Ovary (tissue), 9 donors: ENCODE data around the gene GAMT. TPM values are rescaled to one million over a fixed set of nuclear protein-coding genes. Genes with fewer than 3 reads are reported as not detected.

ENCODE experiments used
- DNase-seq, 5 donors: peaks; one replicate each; pipeline ENCODE4 v3.0.0-alpha.2; 2019 to 2020
- H3K27ac ChIP-seq, 2 donors: fragments of 200-600 bp; one replicate each; pipeline versions ENCODE4 v1.5.1 to v1.8.0; 2019 to 2022
- H3K27me3 ChIP-seq: fragments of 200-600 bp; one replicate; pipeline ENCODE4 v1.8.0; 2022
- H3K36me3 ChIP-seq: fragments of 200-600 bp; sonication (generic); one replicate; pipeline ENCODE4 v1.5.1; 2019
- H3K4me1 ChIP-seq: one replicate; pipeline ENCODE4 v1.8.1; 2013; ENCODE audit warnings: mild to moderate bottlenecking, moderate library complexity; ENCODE audit not compliant: insufficient read depth
- H3K4me3 ChIP-seq: fragments of 200-600 bp; sonication (generic); one replicate; pipeline ENCODE4 v1.5.1; 2017
- H3K9me3 ChIP-seq, 2 donors: fragments of 200-600 bp in 1 of 2; sonication (generic) in 1 of 2; one replicate each; pipeline versions ENCODE4 v1.5.1 to v1.8.1; 2013 to 2019; ENCODE audit warnings: mild to moderate bottlenecking in 1 of 2, moderate library complexity in 1 of 2
- EP300 ChIP-seq: sonication (generic); formaldehyde crosslinking; IDR thresholded peaks from one replicate; pipeline ENCODE4 v1.6.1; 2017; ENCODE audit warnings: antibody characterized with exemption
- POLR2A ChIP-seq: fragments of 450-650 bp; IDR thresholded peaks from one replicate; pipeline ENCODE4 v1.6.1; 2017; ENCODE audit warnings: antibody characterized with exemption, mild to moderate bottlenecking, moderate library complexity
- WGBS, 3 donors: extraction: QIAGEN DNeasy Blood & Tissue Kit in 1 of 3; methylation state at CpG; one replicate each; pipeline versions ENCODE4 v1.1.5 to v1.1.7; 2013 to 2017; 5-methylcytosine and 5-hydroxymethylcytosine counted together
- intact Hi-C, 4 donors: fragments of 100-400 bp; cut with DNase I; formaldehyde crosslinking; loops; one replicate each; pipeline versions ENCODE4 v1.11.0 to v1.15.1; 2022 to 2023
- polyA plus RNA-seq, 2 donors: library from polyadenylated mRNA; stranded (reverse); fragments of 200-250 nt in 1 of 2; fragments of 350-450 nt in 1 of 2; fragmentation: Illumina TruSeq in 1 of 2; extraction: RNeasy Lipid Tissue Mini Kit (QIAGEN cat#74804) in 1 of 2; gene quantifications; one replicate each; pipeline ENCODE4 v1.2.3, GENCODE V29; 2013 to 2014
- total RNA-seq, 7 donors: library from RNA; depleted of rRNA in 2 of 7; stranded (reverse); fragments of >200 nt in 2 of 7; fragmentation: NEBNext Ultra II Directional in 3 of 7; extraction: Animal tissue kit (Norgen Biotek cat#: 25700) in 3 of 7; gene quantifications; one replicate each; pipeline versions ENCODE4 v1.1.0 to v1.2.4, GENCODE V29; 2016 to 2023
- TF ChIP-seq, protein P1 (sequence below), 3 donors: fragments of 450-650 bp in 2 of 3; fragments of 200-600 bp in 1 of 3; IDR thresholded peaks; one replicate each; pipeline versions ENCODE4 v1.5.1 to v1.8.0; 2016 to 2022; ENCODE audit warnings: antibody characterized with exemption in 3 of 3, mild to moderate bottlenecking in 1 of 3
- donor health status: DM: no; HTN: no; CAD: no; lungs with moderate emphysema.
- donor health status: DM: no; HTN: no; CAD: no.
- donor health status: Bipolar disorder and iron deficiency.
- donor health status: DM: yes; HTN: yes; CAD: no.
- donor health status: DM: no; HTN: no; CAD: no.
- donor health status: DM: yes; HTN: yes; CAD: no.

GAMT gene
- total and polyA plus RNA-seq, 9 donors = 8.0 to 34.1 (median 17.0) TPM

DNA sequence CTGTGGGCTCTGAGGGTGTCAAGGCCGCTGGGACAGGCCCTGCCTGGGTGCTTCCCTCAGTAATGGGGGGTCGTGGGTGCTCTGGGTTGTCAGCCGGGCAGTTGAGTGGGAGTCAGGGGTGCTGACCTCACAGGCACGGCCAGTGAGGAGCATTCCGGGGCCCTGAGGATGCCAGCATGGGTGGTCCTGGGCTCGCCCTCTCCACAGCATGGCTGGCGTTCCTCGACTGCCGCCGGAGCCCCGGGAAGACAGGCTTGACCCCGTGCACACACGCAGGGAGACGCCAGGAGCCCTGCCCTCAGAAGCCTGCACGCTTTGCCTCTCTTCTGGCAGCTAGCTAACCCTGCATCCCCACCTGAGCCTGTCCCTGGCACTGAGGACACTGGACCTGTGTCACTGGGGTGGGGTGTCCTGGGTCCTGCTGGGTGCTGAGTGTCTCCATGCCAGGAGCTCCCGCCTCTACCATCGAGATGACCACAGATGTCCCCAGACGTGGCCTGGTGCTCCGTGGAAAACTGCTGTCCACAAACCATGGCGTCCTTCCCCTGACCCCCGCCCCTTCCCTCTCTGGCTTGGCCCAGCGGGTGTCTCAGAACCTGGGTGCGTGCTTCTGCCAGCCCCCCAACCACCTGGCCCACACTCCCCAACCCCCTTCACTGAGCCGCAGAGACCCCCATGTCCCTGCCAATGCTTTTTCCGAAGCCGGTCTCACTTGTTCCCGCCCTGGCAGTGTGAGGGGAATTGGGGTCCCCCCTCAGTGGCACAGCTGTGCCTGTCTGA, 22.0 kb downstream of the GAMT start:
- Histone ChIP-seq H3K4me1 (peaks cover 5% of the 10 kb centered on the region), H3K36me3 (no peaks in the 10 kb centered on the region), H3K4me3 (no peak overlapping the region), H3K27ac (no peak overlapping the region), H3K9me3 (no peaks in the 10 kb centered on the region), H3K27me3 (no peaks in the 10 kb centered on the region)
- intact Hi-C loops = loop anchor here in 1 of 4 donors (10.0 kb wide), 1 partner anchor 55 kb away; no protein-coding TSS in a partner anchor
- 52 to 62% (median 54%) methylated on average over 21 to 27 of the region's 27 CpGs for WGBS, 3 donors
- TF ChIP-seq POLR2A (no peak), EP300 (no peak)
- TF ChIP-seq, protein P1, sequence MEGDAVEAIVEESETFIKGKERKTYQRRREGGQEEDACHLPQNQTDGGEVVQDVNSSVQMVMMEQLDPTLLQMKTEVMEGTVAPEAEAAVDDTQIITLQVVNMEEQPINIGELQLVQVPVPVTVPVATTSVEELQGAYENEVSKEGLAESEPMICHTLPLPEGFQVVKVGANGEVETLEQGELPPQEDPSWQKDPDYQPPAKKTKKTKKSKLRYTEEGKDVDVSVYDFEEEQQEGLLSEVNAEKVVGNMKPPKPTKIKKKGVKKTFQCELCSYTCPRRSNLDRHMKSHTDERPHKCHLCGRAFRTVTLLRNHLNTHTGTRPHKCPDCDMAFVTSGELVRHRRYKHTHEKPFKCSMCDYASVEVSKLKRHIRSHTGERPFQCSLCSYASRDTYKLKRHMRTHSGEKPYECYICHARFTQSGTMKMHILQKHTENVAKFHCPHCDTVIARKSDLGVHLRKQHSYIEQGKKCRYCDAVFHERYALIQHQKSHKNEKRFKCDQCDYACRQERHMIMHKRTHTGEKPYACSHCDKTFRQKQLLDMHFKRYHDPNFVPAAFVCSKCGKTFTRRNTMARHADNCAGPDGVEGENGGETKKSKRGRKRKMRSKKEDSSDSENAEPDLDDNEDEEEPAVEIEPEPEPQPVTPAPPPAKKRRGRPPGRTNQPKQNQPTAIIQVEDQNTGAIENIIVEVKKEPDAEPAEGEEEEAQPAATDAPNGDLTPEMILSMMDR (IDR thresholded peaks at IDR 0.05) = no peak
- DNase-seq = no peak

DNA sequence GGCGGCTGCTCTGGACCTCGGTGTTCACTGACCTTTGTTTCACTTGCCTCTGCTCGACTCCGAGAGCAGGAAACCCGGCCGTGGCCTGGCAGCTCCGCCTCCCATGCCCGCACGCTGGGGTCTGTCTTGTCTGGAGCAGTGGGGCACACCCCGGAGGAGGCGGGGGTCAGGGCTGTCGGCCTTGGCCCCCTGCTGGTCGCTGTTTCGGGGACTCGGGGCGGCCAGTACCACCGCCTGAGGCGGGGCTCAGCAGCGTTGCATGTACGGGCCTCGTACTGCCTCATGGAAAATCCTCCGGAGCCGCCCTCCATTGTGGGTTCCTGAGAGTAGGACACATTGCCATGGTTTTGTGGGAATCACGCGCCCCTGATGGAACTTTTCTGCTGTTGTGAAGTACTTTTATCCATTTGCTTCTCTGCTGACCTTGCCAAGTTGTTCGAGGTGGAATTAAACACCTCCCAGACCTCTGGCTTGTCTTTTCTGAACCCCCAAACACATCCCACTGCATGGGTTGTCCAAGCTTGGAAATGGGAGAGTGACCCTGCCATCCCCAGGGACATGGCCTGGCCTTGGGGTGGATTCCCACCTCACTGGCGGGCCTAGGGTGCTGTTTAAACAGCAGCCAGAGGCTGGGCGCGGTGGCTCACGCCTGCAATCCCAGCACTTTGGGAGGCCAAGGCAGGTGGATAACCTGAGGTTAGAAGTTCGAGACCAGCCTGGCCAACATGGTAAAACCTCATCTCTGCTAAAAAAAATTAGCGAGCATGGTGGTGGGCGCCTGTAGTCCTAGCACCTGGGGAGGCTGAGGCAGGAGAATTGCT, 23.2 kb downstream of the GAMT start:
- no peak for TF ChIP-seq EP300
- no peak for TF ChIP-seq POLR2A
- TF ChIP-seq, protein P1 (IDR thresholded peaks at IDR 0.05) = no peak
- Histone ChIP-seq H3K27me3 (no peaks in the 10 kb centered on the region), H3K9me3 (no peaks in the 10 kb centered on the region), H3K27ac (no peak overlapping the region), H3K4me3 (no peak overlapping the region), H3K36me3 (no peaks in the 10 kb centered on the region), H3K4me1 (peaks cover 11% of the 10 kb centered on the region)
- WGBS, 3 donors = 82 to 86% (median 83%) methylated on average over 33 of the region's 33 CpGs
- no peak for DNase-seq
- intact Hi-C loops = loop anchor here in 1 of 4 donors (10.0 kb wide), 1 partner anchor 53 kb away; no protein-coding TSS in a partner anchor

DNA sequence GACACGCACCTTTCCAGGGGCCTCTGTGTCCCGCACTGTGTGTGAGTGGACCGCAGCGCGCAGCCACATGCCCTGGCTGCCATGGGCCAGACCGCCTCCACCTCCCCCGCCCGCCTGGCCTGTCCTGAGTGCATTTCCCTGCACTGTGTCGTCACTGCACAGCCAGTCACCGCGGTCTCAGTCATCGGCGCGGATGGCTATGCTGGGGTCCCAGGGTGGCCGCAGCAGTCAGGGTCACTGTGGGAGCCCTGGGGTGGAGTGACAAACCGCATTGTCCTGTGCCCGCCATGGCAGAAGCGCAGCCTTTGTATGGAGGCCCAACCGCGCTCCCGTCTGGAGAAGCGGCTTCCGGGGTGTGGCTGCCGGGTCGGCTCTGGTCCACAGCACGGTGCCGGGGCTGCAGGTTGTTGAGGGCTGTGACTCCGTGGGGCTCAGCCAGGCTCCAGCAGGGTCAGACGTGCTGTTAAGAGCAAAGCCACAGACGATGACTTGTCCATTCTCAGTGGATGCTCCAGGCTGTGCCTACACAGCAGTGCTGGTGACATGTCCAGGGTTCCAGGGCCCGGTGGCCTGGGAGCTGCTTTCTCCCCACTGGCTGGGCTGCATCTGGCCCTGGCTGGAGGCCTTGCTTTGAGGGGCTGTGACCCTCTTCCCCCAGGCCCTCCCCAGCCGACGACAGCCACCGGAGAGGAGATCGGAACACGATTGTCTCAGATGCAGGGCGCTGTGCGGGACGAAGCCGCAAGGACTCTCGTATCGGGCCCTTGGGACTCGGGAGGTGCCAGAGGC, 24.0 kb downstream of the GAMT start:
- DNase-seq = no peak
- intact Hi-C loops = loop anchor here in 1 of 4 donors (10.0 kb wide), 1 partner anchor 53 kb away; no protein-coding TSS in a partner anchor
- Histone ChIP-seq H3K9me3 (no peaks in the 10 kb centered on the region), H3K27ac (no peak overlapping the region), H3K27me3 (no peaks in the 10 kb centered on the region), H3K4me1 (peaks cover 13% of the 10 kb centered on the region), H3K36me3 (no peaks in the 10 kb centered on the region), H3K4me3 (no peak overlapping the region)
- TF ChIP-seq, protein P1 (IDR thresholded peaks at IDR 0.05) = no peak
- no peak for TF ChIP-seq EP300
- TF ChIP-seq POLR2A = no peak
- WGBS, 3 donors = 92 to 96% (median 94%) methylated on average over 43 of the region's 43 CpGs

DNA sequence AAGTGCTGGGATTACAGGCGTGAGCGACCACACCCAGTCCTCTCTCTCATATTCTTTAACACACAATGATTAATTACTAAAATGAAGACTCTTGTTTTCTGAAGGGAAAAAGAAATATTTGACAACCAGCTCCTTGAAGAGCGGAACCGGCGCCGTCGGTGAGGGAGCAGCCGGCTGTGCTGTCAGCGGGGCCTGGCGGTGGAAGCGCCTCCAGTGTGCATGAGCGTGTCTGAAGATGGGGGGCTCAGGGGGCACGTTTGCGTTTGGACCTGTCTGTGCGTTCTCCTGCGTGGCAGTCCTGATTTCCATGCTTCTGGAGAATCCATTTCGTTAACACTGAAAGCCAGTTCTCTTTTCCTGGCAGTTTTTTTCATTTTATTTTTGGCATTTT, 24.9 kb downstream of the GAMT start:
- TF ChIP-seq POLR2A (no peak), EP300 (no peak)
- TF ChIP-seq, protein P1 (IDR thresholded peaks at IDR 0.05) = no peak
- Histone ChIP-seq H3K4me1 (peaks cover 13% of the 10 kb centered on the region), H3K4me3 (no peak overlapping the region), H3K27me3 (no peaks in the 10 kb centered on the region), H3K36me3 (no peaks in the 10 kb centered on the region), H3K27ac (no peak overlapping the region), H3K9me3 (no peaks in the 10 kb centered on the region)
- intact Hi-C loops = loop anchor here in 1 of 4 donors (10.0 kb wide), 1 partner anchor 52 kb away; no protein-coding TSS in a partner anchor
- DNase-seq = no peak
- WGBS, 3 donors = 92 to 94% (median 93%) methylated on average over 17 of the region's 17 CpGs
